Progenitor cell of endocrine pancreas (in vitro differentiated cells): ENCODE data around the gene ARID1B. TPM values are rescaled to one million over a fixed set of nuclear protein-coding genes. Genes with fewer than 3 reads are reported as not detected.

Source experiments
- DNase-seq: peaks from one replicate; pipeline ENCODE4 v3.0.0; 2021; ENCODE audit warnings: low spot score; ENCODE audit not compliant: unreplicated experiment
- H3K27ac Mint-ChIP-seq: 2 replicates; pipeline ENCODE4 v1.8.0; 2021; ENCODE audit warnings: mild to moderate bottlenecking, moderate library complexity, mixed read lengths
- H3K27me3 Mint-ChIP-seq: 2 replicates; pipeline ENCODE4 v1.8.0; 2021; ENCODE audit warnings: mixed read lengths
- H3K36me3 Mint-ChIP-seq: 2 replicates; pipeline ENCODE4 v1.8.0; 2022; ENCODE audit warnings: mixed read lengths; ENCODE audit not compliant: insufficient read depth
- H3K4me1 Mint-ChIP-seq: 2 replicates; pipeline ENCODE4 v1.8.0; 2021; ENCODE audit warnings: low read depth, mixed read lengths
- H3K4me3 Mint-ChIP-seq: 2 replicates; pipeline ENCODE4 v1.8.0; 2021; ENCODE audit warnings: low read depth, mild to moderate bottlenecking, moderate library complexity, mixed read lengths
- H3K9me3 Mint-ChIP-seq: 2 replicates; pipeline ENCODE4 v1.8.0; 2021; ENCODE audit warnings: low read depth, mixed read lengths
- CTCF ChIP-seq: fragments of 200-600 bp; sonication (generic); IDR thresholded peaks from one replicate; pipeline ENCODE4 v1.5.0; 2021; ENCODE audit warnings: antibody characterized with exemption, mild to moderate bottlenecking; ENCODE audit not compliant: unreplicated experiment
- total RNA-seq: library from RNA; stranded (reverse); gene quantifications from 2 replicates; pipeline ENCODE4 v1.2.1, GENCODE V29; 2021

ARID1B gene
- total RNA-seq, 1 donor from 2014 or later = 152 TPM

- no peak overlapping the region for H3K4me3 Mint-ChIP-seq
- H3K36me3 Mint-ChIP-seq = peaks cover 2% of the 10 kb centered on the region
- peaks cover 25% of the 10 kb centered on the region for H3K4me1 Mint-ChIP-seq
- H3K9me3 Mint-ChIP-seq = peaks cover 17% of the 10 kb centered on the region
- no peak for DNase-seq
- H3K27me3 Mint-ChIP-seq = peaks cover 4% of the 10 kb centered on the region
- no peak for TF ChIP-seq CTCF
- H3K27ac Mint-ChIP-seq = no peak overlapping the region
These were observed 467.6 kb downstream of the ARID1B start for GRCh38 chr6:157244780-157245179.

- Mint-ChIP-seq H3K4me3 (no peak overlapping the region), H3K9me3 (peaks cover 17% of the 10 kb centered on the region), H3K36me3 (peaks cover 2% of the 10 kb centered on the region), H3K4me1 (peaks cover 20% of the 10 kb centered on the region), H3K27me3 (peaks cover 4% of the 10 kb centered on the region), H3K27ac (peak overlapping the region; percentile 24)
- no peak for DNase-seq
- TF ChIP-seq CTCF = no peak
These were observed 468.3 kb downstream of the ARID1B start for GRCh38 chr6:157245436-157245835.

DNA sequence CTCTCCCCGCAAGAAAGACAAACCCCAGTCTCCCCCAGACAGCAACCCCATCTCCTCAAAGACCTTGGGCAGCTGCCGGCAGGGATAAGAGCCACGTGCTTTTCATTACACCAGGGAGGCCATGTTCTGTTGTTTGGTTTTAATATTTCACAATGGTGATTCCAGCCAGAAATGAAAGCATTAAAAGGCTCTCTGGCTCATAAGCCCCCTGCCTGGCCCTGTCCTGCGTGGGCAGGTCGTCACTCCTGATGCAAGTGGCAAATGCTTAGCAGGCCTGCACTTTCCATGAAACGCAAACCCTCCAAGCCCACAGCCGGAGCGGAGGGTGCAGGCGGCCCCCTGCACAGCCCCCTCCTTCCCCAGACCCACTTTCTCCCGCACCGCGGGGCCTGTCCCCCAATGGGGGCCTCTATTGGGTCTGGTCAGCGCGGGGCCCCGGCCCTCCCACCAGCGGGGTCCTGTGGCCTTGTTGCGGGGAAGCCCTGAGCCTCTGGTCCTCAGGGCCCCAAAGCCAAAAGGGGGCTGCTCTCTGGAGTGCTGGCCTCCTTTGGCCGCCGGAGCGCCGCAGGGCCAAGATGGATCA, 469.0 kb downstream of the ARID1B start:
- H3K27me3 Mint-ChIP-seq = peaks cover 4% of the 10 kb centered on the region
- peaks cover 2% of the 10 kb centered on the region for H3K36me3 Mint-ChIP-seq
- H3K4me1 Mint-ChIP-seq = peaks cover 18% of the 10 kb centered on the region
- no peak for TF ChIP-seq CTCF
- no peak overlapping the region for H3K4me3 Mint-ChIP-seq
- H3K27ac Mint-ChIP-seq = no peak overlapping the region
- DNase-seq = no peak
- H3K9me3 Mint-ChIP-seq = peaks cover 17% of the 10 kb centered on the region

DNA sequence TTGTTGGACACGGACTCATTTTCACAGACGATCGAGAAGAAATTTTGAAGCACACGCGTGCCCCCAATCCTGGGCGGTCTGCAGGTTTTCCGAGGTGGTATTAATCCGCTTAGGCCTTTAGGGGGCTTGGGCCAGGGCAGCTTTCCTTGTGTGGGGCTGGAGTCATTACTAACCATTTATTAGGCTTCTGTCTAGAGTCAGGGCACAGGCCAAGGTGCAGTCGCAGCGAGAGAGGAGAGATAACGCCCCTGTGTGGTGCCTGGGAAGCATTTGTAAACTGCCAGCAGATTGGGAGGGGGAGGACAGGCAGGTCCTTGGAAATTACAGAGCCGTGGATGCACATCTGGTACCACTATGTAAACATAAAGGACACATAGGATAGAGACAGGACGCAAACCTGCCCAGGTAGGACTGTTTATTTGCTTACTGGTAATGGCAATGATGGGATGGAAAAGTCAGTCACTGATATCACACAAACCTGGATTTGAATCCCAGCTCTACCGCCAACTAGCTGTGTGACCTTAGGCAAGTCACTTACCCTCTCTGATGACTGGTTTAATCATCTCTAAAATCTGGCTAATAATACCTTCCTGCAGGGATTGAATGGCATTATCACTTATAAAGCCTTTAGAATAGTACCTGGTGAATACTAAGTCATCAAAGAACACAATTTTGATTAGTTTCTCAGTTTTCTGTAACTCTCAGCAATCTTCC, 469.8 kb downstream of the ARID1B start:
- Mint-ChIP-seq H3K36me3 (peaks cover 2% of the 10 kb centered on the region), H3K4me1 (peaks cover 18% of the 10 kb centered on the region), H3K4me3 (no peak overlapping the region), H3K27ac (no peak overlapping the region), H3K27me3 (peaks cover 4% of the 10 kb centered on the region), H3K9me3 (peaks cover 17% of the 10 kb centered on the region)
- no peak for DNase-seq
- TF ChIP-seq CTCF = no peak

- Mint-ChIP-seq H3K4me3 (no peak overlapping the region), H3K9me3 (peaks cover 16% of the 10 kb centered on the region), H3K27ac (no peak overlapping the region), H3K36me3 (peaks cover 2% of the 10 kb centered on the region), H3K27me3 (peaks cover 12% of the 10 kb centered on the region), H3K4me1 (peaks cover 18% of the 10 kb centered on the region)
- DNase-seq = no peak
- no peak for TF ChIP-seq CTCF
These were observed 471.1 kb downstream of the ARID1B start for GRCh38 chr6:157248264-157248663.
